HG03196 (cell line): Measurements from ENCODE around the gene OR5K4.
"Not testable (repeated sequence)": the region's sequence is repeated elsewhere in the genome, so short reads cannot be mapped to it uniquely, and the experiment has no call there.

Source experiments
- ATAC-seq: cut with Tn5 transposase; IDR thresholded peaks from one replicate; pipeline ENCODE4 v1.9.1; 2021; ENCODE audit not compliant: unreplicated experiment

Gene OR5K4

DNA sequence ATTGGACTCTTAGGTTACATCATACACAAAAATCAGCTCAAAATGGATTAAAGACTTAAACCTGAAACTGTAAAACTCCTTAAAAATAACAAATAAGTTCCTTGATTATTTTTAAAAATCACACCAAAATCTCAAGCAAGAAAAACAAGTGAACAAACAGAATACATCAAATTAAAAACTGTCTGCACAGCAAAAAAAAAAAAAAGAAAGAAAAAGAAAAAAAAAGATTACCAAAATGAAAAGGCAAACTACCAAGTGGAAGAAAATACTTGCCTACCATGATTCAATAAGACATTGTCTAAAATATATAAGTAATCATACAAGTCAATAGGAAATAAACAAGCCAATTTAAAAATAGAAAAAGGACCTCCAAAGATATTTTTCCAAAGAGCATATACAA, 17.5 kb downstream of the OR5K4 start:
- ATAC-seq = no peak

DNA sequence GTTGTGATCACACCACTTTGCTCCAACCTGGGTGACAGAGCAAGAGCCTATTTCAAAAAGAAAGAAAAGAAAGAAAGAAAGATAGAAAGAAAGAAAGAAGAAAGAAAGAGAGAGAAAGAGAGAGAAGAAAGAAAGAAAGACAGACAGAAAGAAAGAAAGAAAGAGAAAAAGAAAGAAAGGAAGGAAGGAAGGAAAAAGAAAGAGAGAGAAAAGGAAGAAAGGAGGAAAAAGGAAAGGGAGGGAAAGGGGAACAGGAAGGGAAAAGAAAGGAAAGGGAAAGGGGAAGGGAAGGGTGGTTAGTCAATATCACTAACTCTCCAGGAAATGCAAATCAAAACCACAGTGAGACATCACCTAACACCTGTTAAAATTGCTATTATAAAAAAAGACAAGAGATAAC, 18.2 kb downstream of the OR5K4 start:
- no peak for ATAC-seq

DNA sequence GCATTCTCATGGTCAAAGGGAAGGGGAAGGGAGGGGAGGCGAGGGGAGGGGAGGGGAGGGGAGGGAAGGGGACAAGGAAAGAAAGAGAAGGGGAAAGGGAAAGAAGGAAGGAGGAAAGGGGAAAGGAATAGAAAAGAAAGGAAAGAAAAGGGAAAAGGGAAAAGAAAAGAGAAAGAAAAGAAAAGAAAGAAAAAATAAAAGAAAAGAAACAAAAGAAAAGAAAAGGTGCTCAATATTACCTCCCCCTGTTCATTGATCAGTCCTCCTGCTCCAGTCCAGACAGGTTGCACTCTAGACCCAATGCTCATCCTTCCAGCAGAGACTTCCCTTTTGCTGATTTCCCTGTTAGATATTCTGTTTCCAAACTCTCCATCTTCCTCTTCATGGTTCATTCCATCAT, 18.8 kb downstream of the OR5K4 start:
- ATAC-seq = no peak

DNA sequence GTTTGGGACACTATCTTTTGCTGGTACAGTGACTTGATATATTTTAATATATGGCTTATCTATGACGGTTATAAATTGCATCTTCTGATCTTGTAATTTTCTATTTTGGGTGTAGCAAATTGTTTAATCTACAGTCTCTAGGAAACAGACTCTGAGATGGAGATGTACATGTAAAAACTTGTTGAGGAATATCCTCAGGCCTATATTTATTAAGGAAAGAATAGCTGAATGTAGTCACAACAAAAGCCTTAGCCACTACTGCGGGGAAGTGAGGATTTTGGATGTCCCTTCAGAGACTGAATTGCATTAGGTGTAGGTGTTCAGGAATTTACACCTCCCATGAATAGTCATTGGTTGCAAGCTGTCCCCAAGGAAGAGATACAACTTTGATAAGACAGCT, 23.0 kb downstream of the OR5K4 start:
- ATAC-seq = no peak

DNA sequence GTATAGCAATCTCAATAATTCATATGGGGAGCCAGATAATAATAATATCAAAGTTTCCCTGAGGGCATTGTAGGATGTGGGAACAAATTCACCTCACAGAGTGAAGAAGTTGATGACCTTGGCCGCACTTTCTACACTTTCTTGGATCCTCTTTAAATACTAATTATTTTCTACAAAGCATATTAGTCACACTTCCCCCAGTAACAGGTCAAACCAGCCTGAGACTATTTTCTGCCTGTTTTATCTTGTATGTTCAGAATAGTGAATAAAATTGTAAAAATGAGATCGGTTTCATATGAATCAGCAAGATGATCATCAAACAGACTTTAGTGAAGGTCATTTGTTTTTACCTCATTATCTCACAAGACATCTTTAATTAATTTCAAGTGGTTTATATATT, 34.5 kb downstream of the OR5K4 start:
- ATAC-seq = no peak

DNA sequence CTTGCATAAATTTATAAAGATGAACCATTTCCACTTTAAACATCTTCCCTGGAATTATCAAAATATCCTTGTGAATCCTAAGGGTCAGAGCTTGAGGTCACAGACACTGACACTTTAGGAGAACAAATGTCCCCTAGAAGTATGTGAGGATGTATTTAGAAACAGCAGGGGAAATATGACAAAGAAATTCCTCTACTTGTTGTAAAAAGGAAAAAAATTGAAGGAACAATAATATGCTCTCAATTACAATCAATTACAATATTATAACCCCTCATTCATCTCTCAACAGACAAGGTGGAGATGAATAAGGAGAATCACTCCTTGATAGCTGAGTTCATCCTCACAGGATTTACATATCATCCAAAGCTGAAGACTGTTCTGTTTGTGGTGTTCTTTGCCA, 36.7 kb downstream of the OR5K4 start, which contains the start of gene OR5K3:
TSS of gene OR5K3 (plus strand) at position 301 of the 400 bp plus-strand sequence. CDS start at position 301, 0 bp downstream.
- ATAC-seq = no peak

DNA sequence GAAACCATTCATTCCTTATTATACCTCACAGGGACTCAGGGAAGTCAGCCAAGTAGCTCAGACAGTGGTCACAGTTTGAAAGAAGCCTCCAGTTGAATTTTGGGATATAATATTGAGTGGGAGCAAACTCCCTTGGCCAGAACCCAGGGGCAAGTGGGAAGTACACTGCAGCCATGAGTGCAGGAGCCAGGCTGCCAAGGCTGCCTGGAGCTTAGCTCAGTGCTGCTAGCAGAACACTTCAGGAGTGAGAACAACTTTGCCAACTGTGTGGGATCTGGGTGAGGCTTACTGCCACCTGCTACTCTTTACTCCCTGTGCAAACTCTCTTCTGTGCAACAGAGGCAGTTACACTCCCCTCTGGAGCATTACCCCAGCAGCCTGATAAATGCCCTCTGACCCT, 41.4 kb downstream of the OR5K4 start:
- ATAC-seq = no peak

DNA sequence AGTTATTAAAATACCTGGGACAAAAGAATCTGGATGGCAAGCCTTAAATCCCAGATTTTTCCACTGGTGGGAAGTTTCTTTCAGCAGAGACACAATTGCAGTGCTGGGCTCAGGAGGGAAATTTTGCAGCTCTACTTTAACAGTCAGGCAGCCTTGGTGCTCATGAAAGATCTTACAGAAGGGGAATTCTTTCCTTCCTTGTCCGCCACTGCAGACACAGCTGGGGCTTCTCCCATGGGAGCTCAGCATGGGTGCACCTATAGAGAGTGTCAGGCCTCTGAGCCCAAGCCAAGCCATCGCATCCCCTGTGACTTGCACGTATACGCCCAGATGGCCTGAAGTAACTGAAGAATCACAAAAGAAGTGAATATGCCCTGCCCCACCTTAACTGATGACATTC, 42.8 kb downstream of the OR5K4 start:
- not testable (repeated sequence) for ATAC-seq

DNA sequence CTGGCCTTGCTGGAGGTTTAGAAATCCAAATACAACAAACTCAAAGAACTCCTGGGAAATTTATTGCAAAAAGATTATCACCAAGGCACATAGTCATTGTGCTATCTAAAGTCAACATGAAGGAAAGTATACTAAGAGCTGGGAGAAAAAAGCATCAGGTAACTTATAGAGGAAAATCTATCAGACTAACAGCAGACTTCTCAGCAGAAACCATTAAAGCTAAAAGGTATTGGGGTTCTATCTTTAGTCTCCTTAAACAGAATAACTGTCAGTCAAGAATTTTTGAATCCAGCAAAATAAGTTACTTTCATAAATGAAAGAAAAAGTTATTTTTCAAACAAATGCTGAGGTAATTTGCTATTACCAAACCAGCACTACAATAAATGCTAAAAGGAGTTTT, 44.9 kb downstream of the OR5K4 start:
- ATAC-seq = no peak

DNA sequence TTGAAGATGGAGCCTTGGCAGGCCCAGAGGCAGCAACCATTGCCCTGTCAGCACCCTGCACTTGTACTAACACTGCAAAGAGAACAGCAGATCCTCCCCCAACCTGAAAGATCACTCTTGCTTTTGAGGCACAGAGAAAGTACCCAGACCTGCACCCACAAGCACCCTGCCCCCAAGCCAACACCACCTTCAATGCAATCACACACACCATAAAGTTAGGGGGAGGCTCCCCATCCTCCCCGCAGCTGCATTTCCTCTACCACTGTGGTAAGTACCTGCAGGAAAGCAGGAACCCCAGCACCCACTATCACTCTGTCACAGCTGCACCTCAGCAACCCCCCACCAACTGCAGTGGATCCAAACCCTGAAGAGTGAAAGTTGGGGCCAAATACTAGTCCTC, 48.9 kb downstream of the OR5K4 start:
- ATAC-seq = no peak

DNA sequence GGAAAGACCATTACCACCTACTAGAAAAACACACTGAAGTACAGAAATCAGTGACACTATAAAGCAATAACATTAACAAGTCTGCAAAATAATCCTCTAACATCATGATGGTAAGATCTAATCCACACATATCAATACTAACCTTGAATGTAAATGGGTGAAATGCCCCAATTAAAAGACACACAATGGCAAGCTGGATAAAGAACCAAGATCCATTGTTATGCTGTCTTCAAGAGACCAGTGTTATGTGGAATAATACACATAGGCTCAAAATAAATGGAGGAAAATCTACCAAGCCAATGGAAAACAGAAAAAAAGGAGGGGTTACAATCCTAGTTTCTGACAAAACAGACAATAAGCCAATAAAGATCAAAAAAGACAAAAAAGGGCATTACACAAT, 50.4 kb downstream of the OR5K4 start:
- ATAC-seq = no peak
